Measurements from ENCODE around the gene PITPNM3.

DNA sequence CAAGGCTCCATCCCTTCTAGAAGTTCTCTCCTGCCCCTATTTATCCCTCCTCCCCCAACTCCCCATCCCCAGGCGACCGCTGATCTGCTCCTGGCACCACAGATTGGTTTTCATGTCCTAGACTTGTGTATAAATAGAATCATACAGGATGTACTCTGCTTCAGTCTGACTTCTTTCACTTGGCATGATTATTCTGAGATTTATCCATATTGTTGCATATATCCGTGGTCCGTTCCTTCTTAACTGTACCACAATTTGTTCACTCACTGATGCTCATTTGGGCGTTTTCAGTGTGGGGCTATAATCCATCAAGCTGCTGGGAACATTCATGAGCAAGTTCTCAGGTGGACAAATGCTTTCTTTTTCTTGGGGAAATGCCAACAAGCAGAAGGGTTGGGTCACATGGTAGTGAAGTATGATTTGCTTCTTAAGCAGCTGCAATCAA lies 23.9 kb downstream of the PITPNM3 start:
- TF ChIP-seq, protein P1, sequence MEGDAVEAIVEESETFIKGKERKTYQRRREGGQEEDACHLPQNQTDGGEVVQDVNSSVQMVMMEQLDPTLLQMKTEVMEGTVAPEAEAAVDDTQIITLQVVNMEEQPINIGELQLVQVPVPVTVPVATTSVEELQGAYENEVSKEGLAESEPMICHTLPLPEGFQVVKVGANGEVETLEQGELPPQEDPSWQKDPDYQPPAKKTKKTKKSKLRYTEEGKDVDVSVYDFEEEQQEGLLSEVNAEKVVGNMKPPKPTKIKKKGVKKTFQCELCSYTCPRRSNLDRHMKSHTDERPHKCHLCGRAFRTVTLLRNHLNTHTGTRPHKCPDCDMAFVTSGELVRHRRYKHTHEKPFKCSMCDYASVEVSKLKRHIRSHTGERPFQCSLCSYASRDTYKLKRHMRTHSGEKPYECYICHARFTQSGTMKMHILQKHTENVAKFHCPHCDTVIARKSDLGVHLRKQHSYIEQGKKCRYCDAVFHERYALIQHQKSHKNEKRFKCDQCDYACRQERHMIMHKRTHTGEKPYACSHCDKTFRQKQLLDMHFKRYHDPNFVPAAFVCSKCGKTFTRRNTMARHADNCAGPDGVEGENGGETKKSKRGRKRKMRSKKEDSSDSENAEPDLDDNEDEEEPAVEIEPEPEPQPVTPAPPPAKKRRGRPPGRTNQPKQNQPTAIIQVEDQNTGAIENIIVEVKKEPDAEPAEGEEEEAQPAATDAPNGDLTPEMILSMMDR (IDR thresholded peaks at IDR 0.05), result no peak
- TF ChIP-seq POLR2A (IDR thresholded peaks at IDR 0.05), result no peak
